Mucosa of descending colon (tissue), 3 donors: ENCODE results near the gene CYTL1. TPM values are rescaled to one million over a fixed set of nuclear protein-coding genes. Genes with fewer than 3 reads are reported as not detected.

Source experiments
- ATAC-seq: fragments of 200-7000 bp; cut with Tn5 transposase; one replicate; pipeline ENCODE4 v1.9.1; 2020; ENCODE audit warnings: mild to moderate bottlenecking, moderate library complexity
- DNase-seq, 3 donors: peaks; one replicate each; pipeline ENCODE4 v3.0.0-alpha.2; 2020
- H3K36me3 ChIP-seq: fragments of 200-600 bp; one replicate; pipeline ENCODE4 v1.8.0; 2021; ENCODE audit warnings: low read depth, mild to moderate bottlenecking
- H3K4me1 ChIP-seq: fragments of 200-600 bp; one replicate; pipeline ENCODE4 v1.8.0; 2021; ENCODE audit warnings: low read depth, mild to moderate bottlenecking
- H3K4me3 ChIP-seq: fragments of 200-600 bp; one replicate; pipeline ENCODE4 v1.8.0; 2021; ENCODE audit warnings: mild to moderate bottlenecking
- H3K9me3 ChIP-seq: fragments of 200-600 bp; one replicate; pipeline ENCODE4 v1.8.0; 2021; ENCODE audit warnings: mild to moderate bottlenecking
- CTCF ChIP-seq: fragments of 200-600 bp; IDR thresholded peaks from one replicate; pipeline ENCODE4 v1.8.0; 2022; ENCODE audit warnings: antibody characterized with exemption, mild to moderate bottlenecking
- intact Hi-C, 2 donors: fragments of 100-400 bp; cut with DNase I in 1 of 2; cut with micrococcal nuclease in 1 of 2; formaldehyde crosslinking; loops; one replicate each; pipeline versions ENCODE4 v1.11.0 to v1.11.1; 2022; cut with DNase I, micrococcal nuclease
- total RNA-seq, 3 donors: library from RNA; stranded (reverse); fragmentation: NEBNext Ultra II Directional in 2 of 3; extraction: Animal tissue kit (Norgen Biotek cat#: 25700) in 2 of 3; gene quantifications; one replicate each; pipeline versions ENCODE4 v1.2.1 to v1.2.4, GENCODE V29; 2021 to 2023
- donor health status: DM: no; HTN: no; CAD: no; lungs with moderate emphysema.
- donor health status: DM: no; HTN: no; CAD: no.
- donor health status: DM: no; HTN: yes; CAD: no.

CYTL1 gene
- total RNA-seq, 3 donors from 2014 or later = 0.29 to 1.0 TPM; not detected in 1

GRCh38 chr4:4979971-4980370, 39.3 kb downstream of the CYTL1 start:
- peaks cover 2% of the 10 kb centered on the region for H3K9me3 ChIP-seq
- ATAC-seq (no peak), DNase-seq (no peak)
- no peaks in the 10 kb centered on the region for H3K4me1 ChIP-seq
- H3K36me3 ChIP-seq = no peaks in the 10 kb centered on the region
- TF ChIP-seq CTCF = no peak
- intact Hi-C loops = no loop called here
- no peak overlapping the region for H3K4me3 ChIP-seq

- DNase-seq (no peak), ATAC-seq (no peak)
- no peaks in the 10 kb centered on the region for H3K36me3 ChIP-seq
- H3K9me3 ChIP-seq = peaks cover 9% of the 10 kb centered on the region
- intact Hi-C loops = no loop called here
- H3K4me3 ChIP-seq = no peak overlapping the region
- no peak for TF ChIP-seq CTCF
- H3K4me1 ChIP-seq = no peaks in the 10 kb centered on the region
These were observed 44.5 kb downstream of the CYTL1 start for GRCh38 chr4:4974727-4975126.

- no peak for TF ChIP-seq CTCF
- H3K9me3 ChIP-seq = peaks cover 9% of the 10 kb centered on the region
- no peaks in the 10 kb centered on the region for H3K4me1 ChIP-seq
- ATAC-seq (no peak), DNase-seq (no peak)
- H3K36me3 ChIP-seq = no peaks in the 10 kb centered on the region
- H3K4me3 ChIP-seq = no peak overlapping the region
- intact Hi-C loops = no loop called here
These were observed 47.5 kb downstream of the CYTL1 start for GRCh38 chr4:4971796-4972195.

GRCh38 chr4:4969298-4969697, 50.0 kb downstream of the CYTL1 start:
- no peak for TF ChIP-seq CTCF

GRCh38 chr4:4968161-4968725, 51.0 kb downstream of the CYTL1 start:
- TF ChIP-seq CTCF = no peak

More at GRCh38 chr4:4969298-4969697, 50.0 kb downstream of the CYTL1 start:
- Histone ChIP-seq H3K4me3 (no peak overlapping the region), H3K36me3 (no peaks in the 10 kb centered on the region), H3K9me3 (peaks cover under 1% of the 10 kb centered on the region), H3K4me1 (no peaks in the 10 kb centered on the region)
- intact Hi-C loops = no loop called here
- peak; percentile 34 for ATAC-seq
- peak in 1 of 3 donors; percentile 18 for DNase-seq

More at GRCh38 chr4:4968161-4968725, 51.0 kb downstream of the CYTL1 start:
- Histone ChIP-seq H3K4me3 (no peak overlapping the region), H3K4me1 (no peaks in the 10 kb centered on the region), H3K9me3 (peaks cover 6% of the 10 kb centered on the region), H3K36me3 (no peaks in the 10 kb centered on the region)
- intact Hi-C loops = no loop called here
- DNase-seq (no peak), ATAC-seq (no peak)

Other genes with a start within 250 kb of the CYTL1 start
- gene MSX1, start 159.8 kb downstream of the CYTL1 start, total RNA-seq = under 1 TPM; 0.43 to 0.48 (median 0.44) TPM
- gene STK32B, start 32.0 kb upstream of the CYTL1 start, total RNA-seq = 1 to 10 TPM in 2 of 3 donors, under 1 TPM in 1; 0.67 to 2.2 (median 1.1) TPM